Transverse colon (tissue), 4 donors: ENCODE results near the gene KRTAP10-10.
"Not testable (repeated sequence)": the region's sequence is repeated elsewhere in the genome, so short reads cannot be mapped to it uniquely, and the experiment has no call there.

Experiments
- EP300 ChIP-seq: sonication (generic); formaldehyde crosslinking; IDR thresholded peaks from one replicate; pipeline ENCODE4 v1.6.1; 2017; ENCODE audit warnings: antibody characterized with exemption, low read depth
- POLR2AphosphoS5 ChIP-seq, 3 donors: sonication (generic); formaldehyde crosslinking; IDR thresholded peaks; one replicate each; pipeline ENCODE4 v1.6.1; 2016; ENCODE audit warnings: antibody characterized with exemption in 3 of 3
- TF ChIP-seq, protein P1 (sequence below), 5 experiments: fragments of 200-600 bp in 3 of 5; fragments of 450-650 bp in 2 of 5; sonication (generic) in 3 of 5; IDR thresholded peaks; 1 replicate in 2 of 5; 2 replicates in 3 of 5; pipeline ENCODE4 v1.5.1; 2016 to 2017; ENCODE audit warnings: antibody characterized with exemption in 5 of 5, inconsistent platforms in 3 of 5, mild to moderate bottlenecking in 2 of 5, moderate library complexity in 1 of 5

- not testable (repeated sequence) for TF ChIP-seq EP300; POLR2AphosphoS5 (IDR thresholded peaks at IDR 0.05)
- TF ChIP-seq, protein P1, sequence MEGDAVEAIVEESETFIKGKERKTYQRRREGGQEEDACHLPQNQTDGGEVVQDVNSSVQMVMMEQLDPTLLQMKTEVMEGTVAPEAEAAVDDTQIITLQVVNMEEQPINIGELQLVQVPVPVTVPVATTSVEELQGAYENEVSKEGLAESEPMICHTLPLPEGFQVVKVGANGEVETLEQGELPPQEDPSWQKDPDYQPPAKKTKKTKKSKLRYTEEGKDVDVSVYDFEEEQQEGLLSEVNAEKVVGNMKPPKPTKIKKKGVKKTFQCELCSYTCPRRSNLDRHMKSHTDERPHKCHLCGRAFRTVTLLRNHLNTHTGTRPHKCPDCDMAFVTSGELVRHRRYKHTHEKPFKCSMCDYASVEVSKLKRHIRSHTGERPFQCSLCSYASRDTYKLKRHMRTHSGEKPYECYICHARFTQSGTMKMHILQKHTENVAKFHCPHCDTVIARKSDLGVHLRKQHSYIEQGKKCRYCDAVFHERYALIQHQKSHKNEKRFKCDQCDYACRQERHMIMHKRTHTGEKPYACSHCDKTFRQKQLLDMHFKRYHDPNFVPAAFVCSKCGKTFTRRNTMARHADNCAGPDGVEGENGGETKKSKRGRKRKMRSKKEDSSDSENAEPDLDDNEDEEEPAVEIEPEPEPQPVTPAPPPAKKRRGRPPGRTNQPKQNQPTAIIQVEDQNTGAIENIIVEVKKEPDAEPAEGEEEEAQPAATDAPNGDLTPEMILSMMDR (IDR thresholded peaks at IDR 0.05), result not testable (repeated sequence)
These were observed 9.4 kb downstream of the KRTAP10-10 start, which contains the start of gene KRTAP10-11 for GRCh38 chr21:44646366-44647221.
